ENCODE results near the gene C19orf38.
A peak's percentile ranks its signal among the peaks of the same experiment; 100 is the strongest.

The C19orf38 gene

GRCh38 chr19:10835089-10835753 lies 13.0 kb upstream of the C19orf38 start:
- no peak overlapping the region for H3K23ac ChIP-seq (ENCODE audit: low read length in 2 of 2)
- peak overlapping the region in 1 of 2 experiments; percentile 33 for H2BK12ac ChIP-seq (ENCODE audit: low read length in 2 of 2)
- no peak overlapping the region for H2BK15ac ChIP-seq (ENCODE audit: low read depth, poor library complexity, severe bottlenecking)
- peak overlapping the region; percentile 30 for H4K8ac ChIP-seq (ENCODE audit: low read length)
- H2AFZ ChIP-seq (ENCODE audit: low read depth, low read length): no peak overlapping the region
- peak overlapping the region in 1 of 2 experiments; percentile 31 for H3K14ac ChIP-seq (ENCODE audit: low read length in 2 of 2)
- peak overlapping the region; percentile 3 for H3K27ac ChIP-seq (ENCODE audit: low read length, poor library complexity, severe bottlenecking)
- peaks cover 4% of the 10 kb centered on the region for H3K9me3 ChIP-seq (ENCODE audit: control insufficient read depth, low read length)
- H3K18ac ChIP-seq (ENCODE audit: low read depth in 1 of 2, low read length in 2 of 2): peak overlapping the region; percentile 25 to 34
- no peak for DNase-seq
- H3K36me3 ChIP-seq (ENCODE audit: control insufficient read depth in 1 of 2, insufficient read depth in 2 of 2, low read depth in 1 of 2, low read length in 2 of 2): peaks cover 40 to 48% of the 10 kb centered on the region in 2 experiments
- H3K4me3 ChIP-seq (ENCODE audit: insufficient read depth in 1 of 2, low read depth in 1 of 2, low read length in 2 of 2): peak overlapping the region; percentile 35 to 87
- no peak overlapping the region for H2BK120ac ChIP-seq (ENCODE audit: low read depth, low read length)
- H4K91ac ChIP-seq (ENCODE audit: low read length): peak overlapping the region; percentile 64
- H2BK5ac ChIP-seq (ENCODE audit: low read depth, low read length, poor library complexity, severe bottlenecking): no peak overlapping the region
- peaks cover 18% of the 10 kb centered on the region for H3K79me1 ChIP-seq (replicated peaks; ENCODE audit: low read length, poor library complexity, severe bottlenecking)
- H3K4ac ChIP-seq (ENCODE audit: low read depth in 1 of 2, low read length in 2 of 2): no peak overlapping the region
- H3K4me1 ChIP-seq (ENCODE audit: control insufficient read depth, insufficient read depth, low read depth, low read length): peaks cover 13% of the 10 kb centered on the region
- no peaks in the 10 kb centered on the region for H3K27me3 ChIP-seq (ENCODE audit: control insufficient read depth in 1 of 2, insufficient read depth in 1 of 2, low read length in 2 of 2)
- H3K9ac ChIP-seq (ENCODE audit: low read length): peak overlapping the region; percentile 45
- H2AK5ac ChIP-seq (ENCODE audit: low read length, severe bottlenecking): peak overlapping the region; percentile 7
- WGBS: 67% methylated on average over 32 of the region's 32 CpGs
- peak overlapping the region; percentile 6 for H3K4me2 ChIP-seq (ENCODE audit: low read length, poor library complexity, severe bottlenecking)

- H3K27me3 ChIP-seq (ENCODE audit: control insufficient read depth in 1 of 2, insufficient read depth in 1 of 2, low read length in 2 of 2): no peaks in the 10 kb centered on the region
- peak; percentile 99 for DNase-seq
- peak within 1 kb of the TSS; percentile 37 to 81 for H2BK12ac ChIP-seq (ENCODE audit: low read length in 2 of 2)
- H4K91ac ChIP-seq (ENCODE audit: low read length): peak within 1 kb of the TSS; percentile 99
- peaks cover 36 to 41% of the 10 kb centered on the region in 2 experiments for H3K36me3 ChIP-seq (ENCODE audit: control insufficient read depth in 1 of 2, insufficient read depth in 2 of 2, low read depth in 1 of 2, low read length in 2 of 2)
- H4K8ac ChIP-seq (ENCODE audit: low read length): peak within 1 kb of the TSS; percentile 100
- H3K4me2 ChIP-seq (ENCODE audit: low read length, poor library complexity, severe bottlenecking): peak within 1 kb of the TSS; percentile 66
- peak within 1 kb of the TSS; percentile 95 for H2BK120ac ChIP-seq (ENCODE audit: low read depth, low read length)
- peaks cover 11% of the 10 kb centered on the region for H3K79me1 ChIP-seq (replicated peaks; ENCODE audit: low read length, poor library complexity, severe bottlenecking)
- no peak within 1 kb of the TSS for H3K23ac ChIP-seq (ENCODE audit: low read length in 2 of 2)
- H2BK5ac ChIP-seq (ENCODE audit: low read depth, low read length, poor library complexity, severe bottlenecking): peak within 1 kb of the TSS; percentile 81
- peak within 1 kb of the TSS; percentile 98 for H3K27ac ChIP-seq (ENCODE audit: low read length, poor library complexity, severe bottlenecking)
- H3K4ac ChIP-seq (ENCODE audit: low read depth in 1 of 2, low read length in 2 of 2): peak within 1 kb of the TSS; percentile 76 to 86
- H2BK15ac ChIP-seq (ENCODE audit: low read depth, poor library complexity, severe bottlenecking): peak within 1 kb of the TSS; percentile 99
- peak within 1 kb of the TSS; percentile 77 for H2AK5ac ChIP-seq (ENCODE audit: low read length, severe bottlenecking)
- H3K9me3 ChIP-seq (ENCODE audit: control insufficient read depth, low read length): peaks cover 4% of the 10 kb centered on the region
- peak within 1 kb of the TSS; percentile 68 to 87 for H3K4me3 ChIP-seq (ENCODE audit: insufficient read depth in 1 of 2, low read depth in 1 of 2, low read length in 2 of 2)
- H3K9ac ChIP-seq (ENCODE audit: low read length): peak within 1 kb of the TSS; percentile 95
- peak within 1 kb of the TSS in 1 of 2 experiments; percentile 57 for H3K14ac ChIP-seq (ENCODE audit: low read length in 2 of 2)
- peak within 1 kb of the TSS; percentile 93 to 97 for H3K18ac ChIP-seq (ENCODE audit: low read depth in 1 of 2, low read length in 2 of 2)
- 1% methylated on average over 50 of the region's 50 CpGs for WGBS
- H2AFZ ChIP-seq (ENCODE audit: low read depth, low read length): peak within 1 kb of the TSS; percentile 87
- H3K4me1 ChIP-seq (ENCODE audit: control insufficient read depth, insufficient read depth, low read depth, low read length): peaks cover 13% of the 10 kb centered on the region
Measured at GRCh38 chr19:10835754-10836478, 12.3 kb upstream of the C19orf38 start, which contains the start of gene TMED1. Gene TMED1 (minus strand): TSS chr19:10836212. CDS start chr19:10836191, 21 bp downstream.

GRCh38 chr19:10836479-10837330 lies 11.5 kb upstream of the C19orf38 start:
- H3K36me3 ChIP-seq (ENCODE audit: control insufficient read depth in 1 of 2, insufficient read depth in 2 of 2, low read depth in 1 of 2, low read length in 2 of 2): peaks cover 32 to 33% of the 10 kb centered on the region in 2 experiments
- peak overlapping the region; percentile 100 for H4K8ac ChIP-seq (ENCODE audit: low read length)
- no peak overlapping the region for H3K14ac ChIP-seq (ENCODE audit: low read length in 2 of 2)
- peaks cover 13% of the 10 kb centered on the region for H3K4me1 ChIP-seq (ENCODE audit: control insufficient read depth, insufficient read depth, low read depth, low read length)
- peak overlapping the region; percentile 81 for H2BK5ac ChIP-seq (ENCODE audit: low read depth, low read length, poor library complexity, severe bottlenecking)
- H2BK120ac ChIP-seq (ENCODE audit: low read depth, low read length): no peak overlapping the region
- H3K4me3 ChIP-seq (ENCODE audit: insufficient read depth in 1 of 2, low read depth in 1 of 2, low read length in 2 of 2): peak overlapping the region; percentile 5 to 87
- peak overlapping the region; percentile 77 for H2AK5ac ChIP-seq (ENCODE audit: low read length, severe bottlenecking)
- peak overlapping the region; percentile 23 to 86 for H3K18ac ChIP-seq (ENCODE audit: low read depth in 1 of 2, low read length in 2 of 2)
- peak overlapping the region in 1 of 2 experiments; percentile 37 for H2BK12ac ChIP-seq (ENCODE audit: low read length in 2 of 2)
- peak overlapping the region; percentile 66 for H3K4me2 ChIP-seq (ENCODE audit: low read length, poor library complexity, severe bottlenecking)
- DNase-seq: no peak
- H3K9me3 ChIP-seq (ENCODE audit: control insufficient read depth, low read length): peaks cover 4% of the 10 kb centered on the region
- peak overlapping the region; percentile 98 for H3K27ac ChIP-seq (ENCODE audit: low read length, poor library complexity, severe bottlenecking)
- peak overlapping the region; percentile 95 for H3K9ac ChIP-seq (ENCODE audit: low read length)
- H3K23ac ChIP-seq (ENCODE audit: low read length in 2 of 2): no peak overlapping the region
- H3K79me1 ChIP-seq (replicated peaks; ENCODE audit: low read length, poor library complexity, severe bottlenecking): peaks cover 11% of the 10 kb centered on the region
- WGBS: 57% methylated on average over 38 of the region's 38 CpGs
- no peak overlapping the region for H2BK15ac ChIP-seq (ENCODE audit: low read depth, poor library complexity, severe bottlenecking)
- peak overlapping the region; percentile 7 for H4K91ac ChIP-seq (ENCODE audit: low read length)
- peak overlapping the region; percentile 7 to 42 for H3K4ac ChIP-seq (ENCODE audit: low read depth in 1 of 2, low read length in 2 of 2)
- no peaks in the 10 kb centered on the region for H3K27me3 ChIP-seq (ENCODE audit: control insufficient read depth in 1 of 2, insufficient read depth in 1 of 2, low read length in 2 of 2)
- H2AFZ ChIP-seq (ENCODE audit: low read depth, low read length): peak overlapping the region; percentile 87

Measured in mesenchymal stem cell (in vitro differentiated cells and primary cell).